GM06990 (cell line): ENCODE results near the gene FAM120B.

Source experiments
- DNase-seq: peaks from one replicate; pipeline ENCODE4 v3.0.0-alpha.2; 2011; ENCODE audit not compliant: insufficient read length; ENCODE audit errors: extremely low read depth
- H3K27me3 ChIP-seq: replicated peaks from 2 replicates; pipeline ENCODE4 v1.6.0; 2011; ENCODE audit warnings: low read length; ENCODE audit not compliant: control insufficient read depth, insufficient read depth
- H3K36me3 ChIP-seq: 2 replicates; pipeline ENCODE4 v1.5.1; 2011; ENCODE audit warnings: low read length; ENCODE audit not compliant: control insufficient read depth, insufficient read depth
- H3K4me3 ChIP-seq: replicated peaks from 2 replicates; pipeline ENCODE4 v1.5.1; 2011; ENCODE audit warnings: low read depth, mild to moderate bottlenecking, control low read depth, low read length
- CTCF ChIP-seq: IDR thresholded peaks from 2 replicates; pipeline ENCODE4 v1.5.1; 2011; ENCODE audit warnings: low read length, control low read depth, mild to moderate bottlenecking, inconsistent platforms; ENCODE audit not compliant: insufficient read depth, poor library complexity, severe bottlenecking

The FAM120B gene

GRCh38 chr6:170454512-170455285, 148.1 kb downstream of the FAM120B start:
- H3K36me3 ChIP-seq, result no peaks in the 10 kb centered on the region
- H3K4me3 ChIP-seq, result no peak overlapping the region
- DNase-seq, result no peak
- no peaks in the 10 kb centered on the region for H3K27me3 ChIP-seq
- TF ChIP-seq CTCF, result no peak

GRCh38 chr6:170455335-170455979, 148.9 kb downstream of the FAM120B start:
- DNase-seq, result no peak
- H3K4me3 ChIP-seq, result no peak overlapping the region
- TF ChIP-seq CTCF, result no peak
- no peaks in the 10 kb centered on the region for H3K36me3 ChIP-seq
- H3K27me3 ChIP-seq, result no peaks in the 10 kb centered on the region

GRCh38 chr6:170456334-170456733, 149.8 kb downstream of the FAM120B start:
- H3K4me3 ChIP-seq, result no peak overlapping the region
- DNase-seq, result no peak
- H3K36me3 ChIP-seq, result no peaks in the 10 kb centered on the region
- H3K27me3 ChIP-seq, result no peaks in the 10 kb centered on the region
- TF ChIP-seq CTCF, result no peak
